ENCODE results near the gene PDGFD.

Gene PDGFD

DNA sequence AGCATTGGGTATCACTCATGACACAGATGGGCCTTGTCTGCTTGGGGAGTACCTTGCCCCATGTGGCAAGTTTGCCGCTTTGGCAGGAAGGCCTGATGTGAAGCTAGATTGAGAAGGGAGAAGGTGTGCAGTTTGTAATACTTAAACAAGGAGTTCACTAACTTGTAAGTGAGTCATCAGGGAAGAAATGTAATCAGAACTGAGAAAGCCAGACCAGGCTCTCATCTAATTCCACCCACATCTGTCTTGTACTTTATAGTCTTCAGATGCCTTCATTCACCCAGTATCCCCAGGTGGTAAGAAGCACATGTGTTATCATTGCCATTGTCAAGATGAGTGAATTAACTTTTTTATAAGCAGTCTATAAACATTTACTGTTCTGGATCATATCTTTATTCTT lies 243.5 kb downstream of the PDGFD start:
- Histone ChIP-seq H3K27me3 (ENCODE audit: insufficient read depth, low read length, poor library complexity) (no peaks in the 10 kb centered on the region), H3K9me3 (ENCODE audit: insufficient read depth, low read length, severe bottlenecking) (no peaks in the 10 kb centered on the region), H4K20me1 (ENCODE audit: insufficient read depth, low read length) (no peaks in the 10 kb centered on the region), H2AFZ (ENCODE audit: low read depth, low read length) (no peak overlapping the region), H3K4me1 (ENCODE audit: insufficient read depth, low read length) (no peaks in the 10 kb centered on the region), H3K4me3 (ENCODE audit: low read depth in 1 of 2, low read length in 2 of 2) (no peak overlapping the region), H3K36me3 (ENCODE audit: insufficient read depth, low read length) (no peaks in the 10 kb centered on the region), H3K4me2 (ENCODE audit: insufficient read depth, low read length) (no peak overlapping the region), H3K79me2 (ENCODE audit: insufficient read depth, low read length) (no peaks in the 10 kb centered on the region), H3K27ac (ENCODE audit: low read length) (no peak overlapping the region), H3K9ac (ENCODE audit: low read depth, low read length) (no peak overlapping the region)
- no peak for TF ChIP-seq EZH2 (IDR thresholded peaks at IDR 0.05; ENCODE audit: borderline replicate concordance, low read depth, low read length, severe bottlenecking)
- TF ChIP-seq, protein P1, sequence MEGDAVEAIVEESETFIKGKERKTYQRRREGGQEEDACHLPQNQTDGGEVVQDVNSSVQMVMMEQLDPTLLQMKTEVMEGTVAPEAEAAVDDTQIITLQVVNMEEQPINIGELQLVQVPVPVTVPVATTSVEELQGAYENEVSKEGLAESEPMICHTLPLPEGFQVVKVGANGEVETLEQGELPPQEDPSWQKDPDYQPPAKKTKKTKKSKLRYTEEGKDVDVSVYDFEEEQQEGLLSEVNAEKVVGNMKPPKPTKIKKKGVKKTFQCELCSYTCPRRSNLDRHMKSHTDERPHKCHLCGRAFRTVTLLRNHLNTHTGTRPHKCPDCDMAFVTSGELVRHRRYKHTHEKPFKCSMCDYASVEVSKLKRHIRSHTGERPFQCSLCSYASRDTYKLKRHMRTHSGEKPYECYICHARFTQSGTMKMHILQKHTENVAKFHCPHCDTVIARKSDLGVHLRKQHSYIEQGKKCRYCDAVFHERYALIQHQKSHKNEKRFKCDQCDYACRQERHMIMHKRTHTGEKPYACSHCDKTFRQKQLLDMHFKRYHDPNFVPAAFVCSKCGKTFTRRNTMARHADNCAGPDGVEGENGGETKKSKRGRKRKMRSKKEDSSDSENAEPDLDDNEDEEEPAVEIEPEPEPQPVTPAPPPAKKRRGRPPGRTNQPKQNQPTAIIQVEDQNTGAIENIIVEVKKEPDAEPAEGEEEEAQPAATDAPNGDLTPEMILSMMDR (IDR thresholded peaks at IDR 0.05; ENCODE audit: borderline replicate concordance, extremely low read depth, low read length, poor library complexity, severe bottlenecking): no peak
- DNase-seq: no peak
- no peak for ATAC-seq (ENCODE audit: insufficient read depth, low read depth)

DNA sequence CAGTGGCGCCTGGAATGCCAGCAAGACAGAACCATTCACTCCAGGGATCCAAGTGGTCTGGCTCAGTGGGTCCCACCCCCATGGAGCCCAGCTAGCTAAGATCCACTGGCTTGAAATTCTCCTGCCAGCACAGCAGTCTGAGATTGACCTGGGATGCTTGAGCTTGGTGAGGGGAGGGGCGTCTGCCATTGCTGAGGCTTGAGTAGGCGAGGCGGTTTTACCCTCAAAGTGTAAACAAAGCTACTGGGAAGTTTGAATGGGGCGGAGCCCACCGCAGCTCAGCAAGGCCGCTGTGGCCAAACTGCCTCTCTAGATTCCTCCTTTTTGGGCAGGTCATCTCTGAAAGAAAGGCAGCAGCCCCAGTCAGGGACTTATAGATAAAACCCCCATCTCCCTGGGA lies 253.2 kb downstream of the PDGFD start:
- ATAC-seq (ENCODE audit: insufficient read depth, low read depth) (no peak), DNase-seq (no peak)
- Histone ChIP-seq H4K20me1 (ENCODE audit: insufficient read depth, low read length) (no peaks in the 10 kb centered on the region), H3K79me2 (ENCODE audit: insufficient read depth, low read length) (no peaks in the 10 kb centered on the region), H3K4me2 (ENCODE audit: insufficient read depth, low read length) (no peak overlapping the region), H3K27me3 (ENCODE audit: insufficient read depth, low read length, poor library complexity) (no peaks in the 10 kb centered on the region), H3K27ac (ENCODE audit: low read length) (no peak overlapping the region), H2AFZ (ENCODE audit: low read depth, low read length) (no peak overlapping the region), H3K9ac (ENCODE audit: low read depth, low read length) (no peak overlapping the region), H3K4me1 (ENCODE audit: insufficient read depth, low read length) (peaks cover 19% of the 10 kb centered on the region), H3K36me3 (ENCODE audit: insufficient read depth, low read length) (no peaks in the 10 kb centered on the region), H3K4me3 (ENCODE audit: low read depth in 1 of 2, low read length in 2 of 2) (no peak overlapping the region), H3K9me3 (ENCODE audit: insufficient read depth, low read length, severe bottlenecking) (no peaks in the 10 kb centered on the region)
- TF ChIP-seq, protein P1 (IDR thresholded peaks at IDR 0.05; ENCODE audit: borderline replicate concordance, extremely low read depth, low read length, poor library complexity, severe bottlenecking): no peak
- TF ChIP-seq EZH2 (IDR thresholded peaks at IDR 0.05; ENCODE audit: borderline replicate concordance, low read depth, low read length, severe bottlenecking): no peak

DNA sequence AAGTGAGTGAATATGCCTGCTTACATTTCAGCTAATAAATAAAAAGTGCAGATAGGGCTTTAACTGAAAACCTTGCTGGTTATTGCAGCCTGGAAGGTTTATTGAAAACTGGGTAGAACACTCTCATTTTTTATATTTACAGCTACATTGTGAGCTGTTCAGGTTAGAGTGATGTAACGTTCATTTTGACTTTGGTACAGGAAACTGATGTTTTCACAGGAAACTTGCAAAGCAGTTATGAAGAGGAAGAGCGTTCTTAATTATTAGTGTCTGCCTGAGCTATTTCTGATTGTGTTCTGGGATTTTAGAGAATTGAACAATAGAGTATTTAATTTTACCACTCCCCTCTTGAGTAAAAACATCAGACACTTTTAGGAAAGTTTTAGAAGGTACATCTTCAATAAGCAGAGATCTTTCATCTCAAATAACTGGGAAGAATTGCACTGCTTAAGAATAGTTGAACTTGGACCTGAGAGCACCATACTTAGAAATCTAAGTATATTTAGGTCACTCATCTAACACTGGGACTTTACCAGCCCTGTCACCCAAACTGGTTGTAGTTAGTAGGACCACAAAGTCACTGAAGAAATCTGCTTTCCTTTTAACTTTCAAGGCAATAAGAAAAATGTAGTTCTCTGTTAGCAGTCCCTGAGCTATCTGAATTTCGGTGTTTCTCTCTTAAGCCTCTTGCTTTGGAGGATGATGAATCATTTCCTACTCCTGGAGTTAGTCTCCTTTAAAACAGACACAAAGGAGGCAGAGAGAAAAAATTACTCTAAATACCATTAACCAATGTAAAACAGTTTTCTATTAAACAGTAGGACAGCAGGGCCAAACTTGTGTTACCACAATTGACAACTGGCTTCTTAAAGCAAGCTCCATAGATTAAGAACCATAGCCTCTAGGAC lies 256.1 kb downstream of the PDGFD start:
- H3K9me3 ChIP-seq (ENCODE audit: insufficient read depth, low read length, severe bottlenecking): no peaks in the 10 kb centered on the region
- peak overlapping the region; percentile 37 for H3K4me2 ChIP-seq (ENCODE audit: insufficient read depth, low read length)
- DNase-seq (no peak), ATAC-seq (ENCODE audit: insufficient read depth, low read depth) (peak; percentile 66)
- H3K27me3 ChIP-seq (ENCODE audit: insufficient read depth, low read length, poor library complexity): no peaks in the 10 kb centered on the region
- peaks cover 33% of the 10 kb centered on the region for H3K4me1 ChIP-seq (ENCODE audit: insufficient read depth, low read length)
- no peak for TF ChIP-seq EZH2 (IDR thresholded peaks at IDR 0.05; ENCODE audit: borderline replicate concordance, low read depth, low read length, severe bottlenecking)
- TF ChIP-seq, protein P1 (IDR thresholded peaks at IDR 0.05; ENCODE audit: borderline replicate concordance, extremely low read depth, low read length, poor library complexity, severe bottlenecking): no peak
- no peaks in the 10 kb centered on the region for H4K20me1 ChIP-seq (ENCODE audit: insufficient read depth, low read length)
- no peak overlapping the region for H3K4me3 ChIP-seq (ENCODE audit: low read depth in 1 of 2, low read length in 2 of 2)
- H2AFZ ChIP-seq (ENCODE audit: low read depth, low read length): peak overlapping the region; percentile 17
- no peaks in the 10 kb centered on the region for H3K36me3 ChIP-seq (ENCODE audit: insufficient read depth, low read length)
- 0 out of 2 replicates have a peak overlapping the region, but pooled peaks have one; percentile 18 for H3K9ac ChIP-seq (ENCODE audit: low read depth, low read length)
- H3K79me2 ChIP-seq (ENCODE audit: insufficient read depth, low read length): no peaks in the 10 kb centered on the region
- H3K27ac ChIP-seq (ENCODE audit: low read length): peak overlapping the region; percentile 78
